ENCODE data around the gene SMARCAL1. TPM values are rescaled to one million over a fixed set of nuclear protein-coding genes. Genes with fewer than 3 reads are reported as not detected.

Gene SMARCAL1
- total RNA-seq, 1 donor from 2014 or later: 33.0 TPM

- Mint-ChIP-seq H3K36me3 (peaks cover 45% of the 10 kb centered on the region), H3K27ac (peak overlapping the region; percentile 35), H3K27me3 (ENCODE audit: low read depth) (no peaks in the 10 kb centered on the region), H3K9me3 (no peaks in the 10 kb centered on the region), H3K4me1 (peaks cover 33% of the 10 kb centered on the region), H3K4me3 (no peak overlapping the region)
- DNase-seq (ENCODE audit: low spot score in 2 of 2, unreplicated experiment in 2 of 2): no peak
- no peak for TF ChIP-seq CTCF (IDR thresholded peaks at IDR 0.05; ENCODE audit: unreplicated experiment)
These were observed 91.6 kb downstream of the SMARCAL1 start for GRCh38 chr2:216503697-216504375.

- Mint-ChIP-seq H3K36me3 (peaks cover 45% of the 10 kb centered on the region), H3K4me1 (peaks cover 29% of the 10 kb centered on the region), H3K27ac (peak overlapping the region; percentile 35), H3K4me3 (no peak overlapping the region), H3K27me3 (ENCODE audit: low read depth) (no peaks in the 10 kb centered on the region), H3K9me3 (no peaks in the 10 kb centered on the region)
- TF ChIP-seq CTCF (IDR thresholded peaks at IDR 0.05; ENCODE audit: unreplicated experiment): no peak
- no peak for DNase-seq (ENCODE audit: low spot score in 2 of 2, unreplicated experiment in 2 of 2)
These were observed 92.1 kb downstream of the SMARCAL1 start for GRCh38 chr2:216504376-216504762.

DNA sequence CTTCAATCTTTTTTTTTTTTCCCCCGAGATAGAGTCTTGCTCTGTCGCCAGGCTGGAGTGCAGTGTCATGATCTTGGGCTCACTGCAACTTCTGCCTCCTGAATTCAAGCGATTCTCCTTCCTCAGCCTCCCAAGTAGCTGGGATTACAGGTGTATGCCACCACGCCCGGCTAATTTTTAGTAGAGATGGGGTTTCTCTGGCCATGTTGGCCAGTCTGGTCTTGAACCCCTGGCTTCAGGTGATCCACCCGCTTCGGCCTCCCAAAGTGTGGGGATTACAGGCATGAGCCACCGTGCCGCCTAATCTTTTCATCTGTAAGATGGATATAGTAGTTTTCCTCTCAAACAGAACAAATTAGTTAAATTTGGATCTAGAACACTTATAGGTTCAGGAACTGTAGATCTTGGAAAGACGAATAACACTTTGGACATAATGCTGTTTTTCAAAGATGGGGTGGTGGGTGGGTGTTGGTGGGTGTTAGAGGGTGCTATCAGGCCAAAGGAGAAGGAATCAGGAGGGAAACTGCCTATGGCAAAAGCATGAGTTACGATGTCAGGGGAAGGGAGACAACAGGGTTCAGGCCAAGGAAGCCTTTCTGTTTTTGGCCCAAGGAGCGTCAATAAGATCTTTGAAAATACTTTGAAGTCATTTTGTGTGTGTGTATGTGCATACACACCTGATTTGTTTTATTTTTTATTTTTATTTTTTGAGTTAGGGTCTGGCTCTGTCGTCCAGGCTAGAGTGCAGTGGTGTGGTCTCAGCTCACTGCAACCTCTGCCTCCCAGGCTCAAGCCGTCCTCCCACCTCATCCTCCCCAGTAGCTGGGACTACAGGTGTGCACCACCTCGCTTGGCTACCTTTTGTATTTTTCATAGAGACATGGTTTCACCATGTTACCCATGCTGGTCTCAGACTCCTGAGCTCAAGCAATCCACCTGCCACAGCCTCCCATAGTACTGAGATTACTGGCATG is 93.1 kb downstream of the SMARCAL1 start:
- Mint-ChIP-seq H3K27ac (no peak overlapping the region), H3K27me3 (ENCODE audit: low read depth) (no peaks in the 10 kb centered on the region), H3K4me1 (peaks cover 19% of the 10 kb centered on the region), H3K9me3 (no peaks in the 10 kb centered on the region), H3K4me3 (no peak overlapping the region), H3K36me3 (peaks cover 38% of the 10 kb centered on the region)
- no peak for TF ChIP-seq CTCF (IDR thresholded peaks at IDR 0.05; ENCODE audit: unreplicated experiment)
- DNase-seq (ENCODE audit: low spot score in 2 of 2, unreplicated experiment in 2 of 2): no peak

DNA sequence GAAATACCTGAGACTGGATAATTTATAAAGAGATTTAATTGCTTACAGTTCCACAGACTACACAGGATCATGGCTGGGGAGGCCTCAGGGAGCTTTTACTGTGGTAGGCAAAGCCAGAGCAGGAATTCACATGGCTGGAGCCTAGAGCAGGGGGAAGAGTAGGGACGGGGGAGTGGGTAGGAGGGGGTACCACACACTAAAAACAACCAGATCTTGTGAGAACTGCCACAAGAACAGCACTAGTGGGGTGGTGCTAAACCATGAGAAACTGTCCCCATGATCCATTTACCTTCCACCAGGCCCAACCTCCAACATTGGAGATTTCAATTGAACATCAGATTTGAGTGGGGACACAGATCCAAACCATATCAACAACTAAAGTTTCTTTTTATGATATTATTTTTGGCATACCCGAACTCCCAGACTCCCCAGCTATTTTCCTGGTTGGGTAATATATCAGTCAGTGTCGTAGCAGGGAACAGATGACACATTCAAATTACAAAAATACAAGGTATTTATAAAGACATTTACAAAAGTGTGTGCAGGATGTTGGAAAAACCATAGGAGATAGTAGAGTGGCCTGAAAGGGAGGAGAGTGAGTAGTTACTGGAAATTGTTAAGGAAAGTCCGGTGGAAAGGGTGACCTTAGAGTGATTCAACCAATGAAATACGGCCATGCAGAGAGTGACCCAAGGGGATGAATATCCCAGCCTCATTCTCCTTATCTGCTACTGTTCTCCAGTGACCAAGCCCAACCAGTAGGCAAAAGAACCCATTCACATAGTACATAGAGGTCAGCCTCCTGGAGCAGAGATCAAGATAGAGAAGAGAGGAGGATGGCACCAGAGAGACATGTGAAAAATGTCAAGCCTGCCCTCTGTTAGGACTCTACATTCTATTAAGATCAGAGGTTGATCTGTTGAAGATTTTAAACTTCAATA is 95.2 kb downstream of the SMARCAL1 start:
- Mint-ChIP-seq H3K4me3 (no peak overlapping the region), H3K9me3 (no peaks in the 10 kb centered on the region), H3K36me3 (peaks cover 28% of the 10 kb centered on the region), H3K27me3 (ENCODE audit: low read depth) (no peaks in the 10 kb centered on the region), H3K27ac (no peak overlapping the region), H3K4me1 (peaks cover 4% of the 10 kb centered on the region)
- DNase-seq (ENCODE audit: low spot score in 2 of 2, unreplicated experiment in 2 of 2): no peak
- TF ChIP-seq CTCF (IDR thresholded peaks at IDR 0.05; ENCODE audit: unreplicated experiment): no peak

DNA sequence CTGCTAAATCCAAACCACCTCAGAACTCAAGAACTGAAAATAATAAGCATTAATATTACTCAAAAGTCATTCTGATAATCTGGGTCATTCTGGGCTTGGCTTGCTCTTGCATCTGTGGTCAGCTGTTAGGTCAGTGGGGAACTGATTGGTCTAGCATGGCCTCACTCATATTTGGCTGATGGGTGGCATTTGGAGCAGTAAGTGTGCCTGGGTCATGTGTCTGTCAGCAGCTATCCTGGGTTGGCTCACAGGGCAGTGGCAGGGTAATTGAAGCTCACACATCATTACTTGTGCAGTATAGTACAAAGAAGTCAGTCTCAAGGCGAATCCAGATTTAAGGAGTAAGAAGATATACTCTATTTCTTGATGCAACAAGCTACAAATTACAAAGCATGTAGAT is 95.9 kb downstream of the SMARCAL1 start:
- Mint-ChIP-seq H3K36me3 (peaks cover 20% of the 10 kb centered on the region), H3K4me1 (no peaks in the 10 kb centered on the region), H3K27ac (no peak overlapping the region), H3K27me3 (ENCODE audit: low read depth) (no peaks in the 10 kb centered on the region), H3K9me3 (no peaks in the 10 kb centered on the region), H3K4me3 (no peak overlapping the region)
- DNase-seq (ENCODE audit: low spot score in 2 of 2, unreplicated experiment in 2 of 2): no peak
- no peak for TF ChIP-seq CTCF (IDR thresholded peaks at IDR 0.05; ENCODE audit: unreplicated experiment)

Measured in mesothelial cell of epicardium (in vitro differentiated cells).